ENCODE data around the gene PPP4R2. TPM values are rescaled to one million over a fixed set of nuclear protein-coding genes. Genes with fewer than 3 reads are reported as not detected.
A peak's percentile ranks its signal among the peaks of the same experiment; 100 is the strongest.

Gene PPP4R2
- total and polyA plus RNA-seq, 2 of the 4 experiments (the other 2 are of a cell fraction) = 13.5 to 31.4 TPM

- H2AK5ac ChIP-seq (ENCODE audit: low read depth, low read length) = peak overlapping the region; percentile 82
- peaks cover 8% of the 10 kb centered on the region for H3K9me1 ChIP-seq (ENCODE audit: insufficient read depth, low read length)
- H3K36me3 ChIP-seq (ENCODE audit: control insufficient read depth, insufficient read depth, low read length) = no peaks in the 10 kb centered on the region; the same call in 1 of the 2 replicates
- H3K14ac ChIP-seq (replicated peaks; ENCODE audit: low read depth, low read length) = peak overlapping the region; percentile 85
- dilution Hi-C loops (cut with HindIII; ENCODE audit: low sequenced_read_pairs, unreplicated experiment) (no loop called here), intact Hi-C loops (cut with micrococcal nuclease) (loop anchor here (1.0 to 5.0 kb wide), 4 partner anchors 74 to 1359 kb away; partner anchors contain the start of genes PPP4R2 and SHQ1), in situ Hi-C loops (cut with MboI; ENCODE audit: low sequenced_read_pairs) (loop anchor here (5.0 to 10.0 kb wide), 2 partner anchors 224 to 1346 kb away; partner anchors contain the start of genes EIF4E3 and SHQ1)
- H3K18ac ChIP-seq (ENCODE audit: low read depth, low read length) = peak overlapping the region; percentile 86; the same call in 1 of the 2 replicates
- TF ChIP-seq RFX5 (IDR thresholded peaks at IDR 0.05; ENCODE audit: low read depth, low read length) (no peak), CEBPB (IDR thresholded peaks at IDR 0.05; ENCODE audit: low read depth, low read length) (peak; percentile 62)
- H4K91ac ChIP-seq (ENCODE audit: insufficient read depth, low read depth, low read length) = peak overlapping the region; percentile 78
- H4K8ac ChIP-seq (ENCODE audit: low read depth in 2 of 2, low read length in 2 of 2) = peak overlapping the region in 1 of 2 experiments; percentile 62; a peak in 2 of 4 replicates
- peak overlapping the region; percentile 91 for H2BK5ac ChIP-seq (ENCODE audit: low read depth, low read length, poor library complexity, severe bottlenecking)
- peaks cover 22% of the 10 kb centered on the region for H3K4me1 ChIP-seq (ENCODE audit: control insufficient read depth, insufficient read depth, low read length)
- H2BK20ac ChIP-seq (ENCODE audit: low read depth, low read length) = peak overlapping the region; percentile 63
- H3K27ac ChIP-seq (ENCODE audit: insufficient read depth, low read length) = peak overlapping the region; percentile 61
- H4K20me1 ChIP-seq (ENCODE audit: insufficient read depth, low read length) = peaks cover 10% of the 10 kb centered on the region
- H3K56ac ChIP-seq (ENCODE audit: extremely low read depth, insufficient read depth, low read length) = peak overlapping the region; percentile 27
- POLR2A ChIA-PET (ENCODE audit: unreplicated experiment) = no interaction called here
- H2BK120ac ChIP-seq (ENCODE audit: low read depth, low read length) = peak overlapping the region; percentile 82
- WGBS, 2 experiments (ENCODE audit: extremely low coverage in 2 of 2, insufficient read length in 1 of 2) = no CpG with 5 or more reads among the region's 6 CpGs
- H3K4ac ChIP-seq (ENCODE audit: low read depth, low read length) = peak overlapping the region; percentile 93
- CTCF ChIA-PET = interaction anchor here (0.7 to 1.3 kb wide), 2 partner anchors 12 to 15 kb away, joined by 3 read pairs; no protein-coding TSS in a partner anchor
- no peaks in the 10 kb centered on the region for H3K9me3 ChIP-seq (ENCODE audit: control insufficient read depth, insufficient read depth, low read length)
- peak; percentile 92 for DNase-seq
- peak overlapping the region; percentile 2; the same call in 1 of the 2 replicates for H4K5ac ChIP-seq (ENCODE audit: low read depth, low read length)
- no peak overlapping the region for H3K4me3 ChIP-seq (ENCODE audit: insufficient read depth, low read depth, low read length)
- H3K27me3 ChIP-seq (ENCODE audit: control insufficient read depth, insufficient read depth, low read length) = no peaks in the 10 kb centered on the region
- peak; percentile 81 for ATAC-seq (ENCODE audit: low read depth)
- peaks cover 3 to 6% of the 10 kb centered on the region in 2 experiments; a peak in 1 of 4 replicates for H3K79me1 ChIP-seq (ENCODE audit: low read depth in 1 of 2, low read length in 2 of 2)
- no TSS peak for BruUV-seq (replicated peaks)
- H3K9ac ChIP-seq (ENCODE audit: low read depth, low read length) = peak overlapping the region; percentile 18; the same call in 1 of the 2 replicates
- peak overlapping the region; percentile 90 for H3K23ac ChIP-seq (ENCODE audit: low read depth, low read length)
- H2AK9ac ChIP-seq (replicated peaks; ENCODE audit: low read depth, low read length, poor library complexity) = no peak overlapping the region
- H2AFZ ChIP-seq (replicated peaks; ENCODE audit: low read length, poor library complexity) = no peak overlapping the region
- 0 out of 3 replicates have a peak overlapping the region, but pooled peaks have one; percentile 59 for H2BK15ac ChIP-seq (ENCODE audit: low read depth, low read length)
- H3K4me2 ChIP-seq (ENCODE audit: low read depth, low read length) = peak overlapping the region; percentile 58
These were observed 74.3 kb downstream of the PPP4R2 start for GRCh38 chr3:73070675-73071575.
